ENCODE results near the gene MYH2. TPM values are rescaled to one million over a fixed set of nuclear protein-coding genes. Genes with fewer than 3 reads are reported as not detected.

The MYH2 gene
- polyA plus RNA-seq, 3 donors: not detected

DNA sequence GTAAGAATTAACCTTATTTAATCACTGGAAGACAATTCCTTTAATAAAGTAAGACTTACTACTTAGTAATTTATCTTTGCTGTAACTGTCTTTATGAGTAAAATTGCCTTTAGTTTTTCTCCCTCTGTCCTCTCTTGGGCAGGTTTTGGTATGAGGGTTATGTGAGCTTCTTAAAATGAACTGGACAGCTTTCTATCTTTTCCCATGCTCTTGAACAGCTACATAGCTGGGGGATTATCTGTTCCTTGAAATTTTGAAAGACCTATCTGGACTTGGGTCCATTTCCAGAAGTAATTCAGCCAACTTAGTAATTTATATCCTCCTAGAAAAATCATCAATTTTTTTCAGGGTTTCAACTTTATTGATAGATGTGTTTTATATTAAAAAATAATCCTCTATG lies 27.5 kb downstream of the MYH2 start:
- Histone ChIP-seq H3K27ac (ENCODE audit: low read depth in 1 of 2, low read length in 2 of 2) (no peak overlapping the region), H3K4me3 (replicated peaks in 1 of 3; ENCODE audit: low read depth in 2 of 3, low read length in 3 of 3) (no peak overlapping the region), H3K4me2 (replicated peaks; ENCODE audit: extremely low read depth, low read length, poor library complexity, severe bottlenecking) (no peak overlapping the region), H3K9ac (ENCODE audit: insufficient read depth, low read length, poor library complexity, severe bottlenecking) (no peak overlapping the region), H3K27me3 (ENCODE audit: control insufficient read depth in 2 of 2, insufficient read depth in 2 of 2, low read length in 2 of 2) (no peaks in the 10 kb centered on the region), H3K9me3 (replicated peaks in 1 of 2; ENCODE audit: control insufficient read depth in 1 of 2, insufficient read depth in 1 of 2, low read length in 2 of 2) (no peaks in the 10 kb centered on the region), H3K36me3 (replicated peaks in 1 of 2; ENCODE audit: control insufficient read depth in 1 of 2, insufficient read depth in 2 of 2, low read length in 2 of 2) (no peaks in the 10 kb centered on the region), H2AFZ (ENCODE audit: insufficient read depth, low read depth, low read length, poor library complexity, severe bottlenecking) (no peak overlapping the region), H3K4me1 (ENCODE audit: control insufficient read depth in 1 of 2, insufficient read depth in 2 of 2, low read length in 2 of 2) (no peaks in the 10 kb centered on the region), H4K20me1 (ENCODE audit: insufficient read depth, low read length) (no peaks in the 10 kb centered on the region), H3K79me2 (ENCODE audit: insufficient read depth, low read length) (no peaks in the 10 kb centered on the region)
- Mint-ChIP-seq H3K27me3 (ENCODE audit: low read depth in 3 of 3) (no peaks in the 10 kb centered on the region), H3K4me3 (no peak overlapping the region), H3K27ac (no peak overlapping the region), H3K4me1 (no peaks in the 10 kb centered on the region), H3K36me3 (no peaks in the 10 kb centered on the region), H3K9me3 (peaks cover 0 to 5% (median 4%) of the 10 kb centered on the region in 7 donors)
- no peak for DNase-seq
- intact Hi-C loops (cut with micrococcal nuclease): no loop called here
- no peak for TF ChIP-seq CTCF (IDR thresholded peaks at IDR 0.05)

- DNase-seq: no peak
- H3K9me3 Mint-ChIP-seq: peaks cover 0 to 5% (median 0%) of the 10 kb centered on the region in 7 donors
- Histone ChIP-seq H3K9me3 (replicated peaks in 1 of 2; ENCODE audit: control insufficient read depth in 1 of 2, insufficient read depth in 1 of 2, low read length in 2 of 2) (no peaks in the 10 kb centered on the region), H3K79me2 (ENCODE audit: insufficient read depth, low read length) (no peaks in the 10 kb centered on the region), H2AFZ (ENCODE audit: insufficient read depth, low read depth, low read length, poor library complexity, severe bottlenecking) (no peak within 1 kb of the TSS), H3K27ac (ENCODE audit: low read depth in 1 of 2, low read length in 2 of 2) (no peak within 1 kb of the TSS), H3K4me2 (replicated peaks; ENCODE audit: extremely low read depth, low read length, poor library complexity, severe bottlenecking) (no peak within 1 kb of the TSS), H3K9ac (ENCODE audit: insufficient read depth, low read length, poor library complexity, severe bottlenecking) (no peak within 1 kb of the TSS), H3K36me3 (replicated peaks in 1 of 2; ENCODE audit: control insufficient read depth in 1 of 2, insufficient read depth in 2 of 2, low read length in 2 of 2) (no peaks in the 10 kb centered on the region), H3K4me1 (ENCODE audit: control insufficient read depth in 1 of 2, insufficient read depth in 2 of 2, low read length in 2 of 2) (no peaks in the 10 kb centered on the region), H3K27me3 (ENCODE audit: control insufficient read depth in 2 of 2, insufficient read depth in 2 of 2, low read length in 2 of 2) (no peaks in the 10 kb centered on the region), H4K20me1 (ENCODE audit: insufficient read depth, low read length) (no peaks in the 10 kb centered on the region), H3K4me3 (replicated peaks in 1 of 3; ENCODE audit: low read depth in 2 of 3, low read length in 3 of 3) (no peak within 1 kb of the TSS)
- 90% methylated on average over 2 of the region's 11 CpGs for WGBS (ENCODE audit: insufficient coverage)
- no peaks in the 10 kb centered on the region for H3K36me3 Mint-ChIP-seq
- H3K27me3 Mint-ChIP-seq (ENCODE audit: low read depth in 3 of 3): peaks cover 0 to 2% (median 0%) of the 10 kb centered on the region in 3 donors
- no peaks in the 10 kb centered on the region for H3K4me1 Mint-ChIP-seq
- H3K4me3 Mint-ChIP-seq: no peak within 1 kb of the TSS
- TF ChIP-seq CTCF (IDR thresholded peaks at IDR 0.05): no peak
- H3K27ac Mint-ChIP-seq: no peak within 1 kb of the TSS
- intact Hi-C loops (cut with micrococcal nuclease): no loop called here
Observed at GRCh38 chr17:10518271-10519037, 31.0 kb downstream of the MYH2 start, which contains the start of gene MYH1. Gene MYH1, minus strand, starts transcription at chr17:10518542. Its CDS starts 1,900 bp downstream, at chr17:10516642.
